WERI-Rb-1 (cell line): ENCODE measurements around the gene CLEC18A.

Source experiments
- DNase-seq: peaks from one replicate; pipeline ENCODE4 v3.0.0-alpha.2; 2020
- H3K27ac ChIP-seq: fragments of 250-450 bp; sonication (Bioruptor Pico); 2 replicates; pipeline ENCODE4 v1.5.1; 2020; ENCODE audit warnings: mild to moderate bottlenecking, moderate library complexity
- H3K27me3 ChIP-seq: fragments of 250-450 bp; sonication (Bioruptor Pico); 2 replicates; pipeline ENCODE4 v1.5.1; 2021; ENCODE audit warnings: mild to moderate bottlenecking, low read depth, moderate library complexity; ENCODE audit not compliant: insufficient read depth, severe bottlenecking
- H3K36me3 ChIP-seq: fragments of 250-450 bp; sonication (Bioruptor Pico); 2 replicates; pipeline ENCODE4 v1.5.1; 2020; ENCODE audit warnings: mild to moderate bottlenecking, moderate library complexity
- H3K4me3 ChIP-seq: 2 replicates; pipeline ENCODE4 v1.5.1; 2011; ENCODE audit warnings: low read depth, mild to moderate bottlenecking, control low read depth, low read length
- H3K9me3 ChIP-seq: fragments of 250-450 bp; sonication (Bioruptor Pico); 2 replicates; pipeline ENCODE4 v1.5.1; 2021; ENCODE audit warnings: mild to moderate bottlenecking, moderate library complexity; ENCODE audit not compliant: severe bottlenecking
- CTCF ChIP-seq: IDR thresholded peaks from 2 replicates; pipeline ENCODE4 v1.5.1; 2011; ENCODE audit warnings: low read depth, mild to moderate bottlenecking, control low read depth, inconsistent platforms, low read length

The CLEC18A gene

GRCh38 chr16:69932228-69932627 is 18.9 kb upstream of the CLEC18A start:
- DNase-seq = no peak
- TF ChIP-seq CTCF = no peak
- peaks cover 4% of the 10 kb centered on the region; the same call in 1 of the 2 replicates for H3K36me3 ChIP-seq
- no peak overlapping the region for H3K4me3 ChIP-seq
- H3K27ac ChIP-seq = no peak overlapping the region
- no peaks in the 10 kb centered on the region for H3K27me3 ChIP-seq
- no peaks in the 10 kb centered on the region for H3K9me3 ChIP-seq

GRCh38 chr16:69932691-69933392 is 18.3 kb upstream of the CLEC18A start:
- DNase-seq = no peak
- H3K27me3 ChIP-seq = no peaks in the 10 kb centered on the region
- TF ChIP-seq CTCF = no peak
- H3K27ac ChIP-seq = no peak overlapping the region
- no peaks in the 10 kb centered on the region for H3K9me3 ChIP-seq
- H3K4me3 ChIP-seq = no peak overlapping the region
- H3K36me3 ChIP-seq = peaks cover 4% of the 10 kb centered on the region; the same call in 1 of the 2 replicates

GRCh38 chr16:69934044-69934443 is 17.1 kb upstream of the CLEC18A start:
- Histone ChIP-seq H3K4me3 (no peak overlapping the region), H3K27me3 (no peaks in the 10 kb centered on the region), H3K9me3 (no peaks in the 10 kb centered on the region), H3K27ac (no peak overlapping the region), H3K36me3 (peaks cover 4% of the 10 kb centered on the region; the same call in 1 of the 2 replicates)
- no peak for TF ChIP-seq CTCF
- DNase-seq = no peak

- Histone ChIP-seq H3K27ac (no peak overlapping the region), H3K27me3 (no peaks in the 10 kb centered on the region), H3K9me3 (no peaks in the 10 kb centered on the region), H3K4me3 (no peak overlapping the region), H3K36me3 (peaks cover 4% of the 10 kb centered on the region; the same call in 1 of the 2 replicates)
- DNase-seq = no peak
- TF ChIP-seq CTCF = no peak
Measured at GRCh38 chr16:69934751-69935150, 16.4 kb upstream of the CLEC18A start.

- Histone ChIP-seq H3K9me3 (no peaks in the 10 kb centered on the region), H3K36me3 (peaks cover 4% of the 10 kb centered on the region; the same call in 1 of the 2 replicates), H3K4me3 (no peak overlapping the region), H3K27ac (no peak overlapping the region), H3K27me3 (no peaks in the 10 kb centered on the region)
- DNase-seq = no peak
- no peak for TF ChIP-seq CTCF
Measured at GRCh38 chr16:69935278-69935711, 15.8 kb upstream of the CLEC18A start.

GRCh38 chr16:69935740-69936139 is 15.4 kb upstream of the CLEC18A start:
- H3K27me3 ChIP-seq = no peaks in the 10 kb centered on the region
- no peaks in the 10 kb centered on the region for H3K9me3 ChIP-seq
- H3K36me3 ChIP-seq = peaks cover 4% of the 10 kb centered on the region; the same call in 1 of the 2 replicates
- TF ChIP-seq CTCF = no peak
- no peak for DNase-seq
- no peak overlapping the region for H3K27ac ChIP-seq
- no peak overlapping the region for H3K4me3 ChIP-seq
